HepG2 (cell line): Measurements from ENCODE around the gene HEPN1. TPM values are rescaled to one million over a fixed set of nuclear protein-coding genes. Genes with fewer than 3 reads are reported as not detected.

Experiments used
- CREM ChIP-seq, 2 experiments: sonication (generic) in 1 of 2; formaldehyde crosslinking in 1 of 2; IDR thresholded peaks; 2 replicates each; pipeline versions ENCODE4 v1.4.0 to v1.6.1; 2016 to 2020; ENCODE audit warnings: antibody characterized with exemption in 1 of 2, mild to moderate bottlenecking in 1 of 2, missing genetic modification reagents in 1 of 2
- GABPB1 ChIP-seq: IDR thresholded peaks from 2 replicates; pipeline ENCODE4 v1.6.1; 2016; ENCODE audit warnings: mild to moderate bottlenecking, missing genetic modification reagents, moderate library complexity, missing compliant biosample characterization
- GFI1 ChIP-seq: sonication (generic); formaldehyde crosslinking; IDR thresholded peaks from 2 replicates; pipeline ENCODE4 v1.5.0; 2020; ENCODE audit warnings: missing genetic modification reagents, mild to moderate bottlenecking, borderline replicate concordance
- HNRNPUL1 ChIP-seq: fragments of 200-400 bp; formaldehyde crosslinking; IDR thresholded peaks from 2 replicates; pipeline ENCODE4 v1.6.1; 2017; ENCODE audit warnings: low read depth, mild to moderate bottlenecking, low read length, moderate library complexity
- MEIS1 ChIP-seq: sonication (generic); formaldehyde crosslinking; IDR thresholded peaks from 2 replicates; pipeline ENCODE4 v1.9.0; 2021; ENCODE audit warnings: mild to moderate bottlenecking, missing genetic modification reagents, moderate library complexity, borderline replicate concordance
- MIER3 ChIP-seq: IDR thresholded peaks from 2 replicates; pipeline ENCODE4 v1.6.1; 2016; ENCODE audit warnings: missing compliant biosample characterization, borderline replicate concordance
- PHF21A ChIP-seq: sonication (generic); formaldehyde crosslinking; IDR thresholded peaks from 2 replicates; pipeline ENCODE4 v1.5.0; 2020; ENCODE audit warnings: mild to moderate bottlenecking, missing genetic modification reagents
- RCOR2 ChIP-seq: IDR thresholded peaks from 2 replicates; pipeline ENCODE4 v1.6.1; 2016; ENCODE audit warnings: missing biosample characterization, missing genetic modification reagents
- REL ChIP-seq: sonication (generic); formaldehyde crosslinking; conservative IDR thresholded peaks from 2 replicates; pipeline ENCODE4 v1.8.0; 2022; ENCODE audit warnings: mild to moderate bottlenecking, missing genetic modification reagents, moderate library complexity
- RFX1 ChIP-seq: fragments of 450-650 bp; IDR thresholded peaks from 2 replicates; pipeline ENCODE4 v1.6.1; 2017
- SOX6 ChIP-seq, 2 experiments: fragments of 450-650 bp in 1 of 2; sonication (generic) in 1 of 2; formaldehyde crosslinking in 1 of 2; IDR thresholded peaks; 2 replicates each; pipeline versions ENCODE4 v1.4.0 to v1.6.1; 2017 to 2020; ENCODE audit warnings: antibody characterized with exemption in 1 of 2, mild to moderate bottlenecking in 1 of 2, missing genetic modification reagents in 1 of 2
- ZNF124 ChIP-seq: sonication (generic); formaldehyde crosslinking; IDR thresholded peaks from 2 replicates; pipeline ENCODE4 v1.4.0; 2020; ENCODE audit warnings: missing genetic modification reagents
- ZNF180 ChIP-seq: sonication (generic); formaldehyde crosslinking; IDR thresholded peaks from 2 replicates; pipeline ENCODE4 v1.4.0; 2020; ENCODE audit warnings: low read depth, missing genetic modification reagents, borderline replicate concordance
- ZNF256 ChIP-seq: sonication (generic); formaldehyde crosslinking; conservative IDR thresholded peaks from 2 replicates; pipeline ENCODE4 v1.4.0; 2020; ENCODE audit warnings: missing genetic modification reagents
- polyA plus RNA-seq, 8 experiments: library from polyadenylated mRNA; depleted of rRNA in 3 of 8; stranded (reverse) in 7 of 8; unstranded in 1 of 8; fragments of >200 nt; fragmentation: Illumina TruSeq in 4 of 8; extraction: Trizol in 4 of 8; gene quantifications; 2 replicates each; pipeline versions ENCODE4 v1.2.1 to v1.2.3, GENCODE V29; 2011 to 2016; ENCODE audit warnings: low read depth in 4 of 8, missing spikeins in 1 of 8, mixed read lengths in 1 of 8; ENCODE audit not compliant: insufficient read depth in 1 of 8
- total RNA-seq, 5 experiments: library from RNA; depleted of rRNA; stranded (reverse); fragments of >200 nt; fragmentation: Illumina TruSeq; extraction: Trizol; gene quantifications; 2 replicates each; pipeline ENCODE4 v1.2.3, GENCODE V29; 2016; ENCODE audit warnings: low read depth in 1 of 5
- TF ChIP-seq, protein P1 (sequence below): sonication (generic); formaldehyde crosslinking; IDR thresholded peaks from 2 replicates; pipeline ENCODE4 v1.5.0; 2020; ENCODE audit warnings: mild to moderate bottlenecking, missing genetic modification reagents, borderline replicate concordance
- TF ChIP-seq, protein P2 (sequence below): sonication (generic); formaldehyde crosslinking; IDR thresholded peaks from 2 replicates; pipeline ENCODE4 v1.4.0; 2020; ENCODE audit warnings: low read depth, mild to moderate bottlenecking, missing genetic modification reagents
- TF ChIP-seq, protein P3 (sequence below): sonication (generic); formaldehyde crosslinking; IDR thresholded peaks from 2 replicates; pipeline ENCODE4 v1.5.0; 2020; ENCODE audit warnings: mild to moderate bottlenecking, missing genetic modification reagents

The HEPN1 gene
- total and polyA plus RNA-seq, 2 of the 13 experiments (the other 11 are each of a cell fraction or from before 2014, with no cell fraction given), result not detected

DNA sequence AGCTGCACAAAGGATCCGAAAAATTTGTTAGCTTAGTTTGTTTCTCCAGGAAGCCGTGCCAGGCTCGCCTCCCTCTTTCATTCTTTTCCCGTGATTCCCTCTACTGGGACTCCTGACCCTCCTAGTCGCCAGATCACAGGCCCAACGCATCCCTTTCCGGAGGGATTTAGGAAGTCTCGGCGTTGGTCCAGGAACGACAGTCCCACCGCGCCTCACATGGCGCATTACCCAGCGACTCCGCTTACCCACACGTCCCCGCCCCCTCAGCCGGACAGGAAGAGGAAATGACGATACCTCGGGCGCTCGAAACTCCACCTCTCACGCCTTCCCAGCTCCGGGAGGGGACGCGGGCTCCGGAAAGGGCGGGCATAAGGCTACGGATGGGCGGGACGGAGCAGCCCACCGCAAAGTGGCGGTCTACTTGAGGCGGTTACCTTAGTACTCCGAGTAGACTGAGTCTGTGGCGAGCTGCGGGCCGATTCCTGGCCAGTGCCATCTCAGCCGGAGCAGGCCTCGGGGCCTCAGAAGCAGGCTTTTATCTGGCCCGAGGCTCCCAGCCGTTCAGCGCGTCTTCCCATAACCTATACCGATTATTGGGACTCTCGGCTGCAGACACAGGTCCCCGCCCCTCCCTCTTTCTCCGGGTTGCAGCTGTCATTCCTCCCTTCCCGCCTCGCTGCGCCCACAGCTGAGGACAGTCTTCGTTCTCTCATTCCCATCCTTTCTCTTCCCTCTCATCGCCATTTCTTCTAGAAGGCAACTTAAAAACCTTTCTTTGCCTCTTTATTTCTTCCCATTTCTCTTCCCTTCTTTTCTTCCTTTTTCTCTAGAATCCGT lies 34.9 kb downstream of the HEPN1 start, which contains the start of gene CCDC15 (continued):
- TF ChIP-seq, protein P1, sequence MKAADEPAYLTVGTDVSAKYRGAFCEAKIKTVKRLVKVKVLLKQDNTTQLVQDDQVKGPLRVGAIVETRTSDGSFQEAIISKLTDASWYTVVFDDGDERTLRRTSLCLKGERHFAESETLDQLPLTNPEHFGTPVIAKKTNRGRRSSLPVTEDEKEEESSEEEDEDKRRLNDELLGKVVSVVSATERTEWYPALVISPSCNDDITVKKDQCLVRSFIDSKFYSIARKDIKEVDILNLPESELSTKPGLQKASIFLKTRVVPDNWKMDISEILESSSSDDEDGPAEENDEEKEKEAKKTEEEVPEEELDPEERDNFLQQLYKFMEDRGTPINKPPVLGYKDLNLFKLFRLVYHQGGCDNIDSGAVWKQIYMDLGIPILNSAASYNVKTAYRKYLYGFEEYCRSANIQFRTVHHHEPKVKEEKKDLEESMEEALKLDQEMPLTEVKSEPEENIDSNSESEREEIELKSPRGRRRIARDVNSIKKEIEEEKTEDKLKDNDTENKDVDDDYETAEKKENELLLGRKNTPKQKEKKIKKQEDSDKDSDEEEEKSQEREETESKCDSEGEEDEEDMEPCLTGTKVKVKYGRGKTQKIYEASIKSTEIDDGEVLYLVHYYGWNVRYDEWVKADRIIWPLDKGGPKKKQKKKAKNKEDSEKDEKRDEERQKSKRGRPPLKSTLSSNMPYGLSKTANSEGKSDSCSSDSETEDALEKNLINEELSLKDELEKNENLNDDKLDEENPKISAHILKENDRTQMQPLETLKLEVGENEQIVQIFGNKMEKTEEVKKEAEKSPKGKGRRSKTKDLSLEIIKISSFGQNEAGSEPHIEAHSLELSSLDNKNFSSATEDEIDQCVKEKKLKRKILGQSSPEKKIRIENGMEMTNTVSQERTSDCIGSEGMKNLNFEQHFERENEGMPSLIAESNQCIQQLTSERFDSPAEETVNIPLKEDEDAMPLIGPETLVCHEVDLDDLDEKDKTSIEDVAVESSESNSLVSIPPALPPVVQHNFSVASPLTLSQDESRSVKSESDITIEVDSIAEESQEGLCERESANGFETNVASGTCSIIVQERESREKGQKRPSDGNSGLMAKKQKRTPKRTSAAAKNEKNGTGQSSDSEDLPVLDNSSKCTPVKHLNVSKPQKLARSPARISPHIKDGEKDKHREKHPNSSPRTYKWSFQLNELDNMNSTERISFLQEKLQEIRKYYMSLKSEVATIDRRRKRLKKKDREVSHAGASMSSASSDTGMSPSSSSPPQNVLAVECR (CRISPR knock-in tag), result peak; percentile 99
- no peak for TF ChIP-seq SOX6 (IDR thresholded peaks at IDR 0.05)
- TF ChIP-seq SOX6 (CRISPR knock-in tag; IDR thresholded peaks at IDR 0.05), result peak; percentile 64
- TF ChIP-seq ZNF180 (CRISPR knock-in tag), result no peak
- TF ChIP-seq, protein P2, sequence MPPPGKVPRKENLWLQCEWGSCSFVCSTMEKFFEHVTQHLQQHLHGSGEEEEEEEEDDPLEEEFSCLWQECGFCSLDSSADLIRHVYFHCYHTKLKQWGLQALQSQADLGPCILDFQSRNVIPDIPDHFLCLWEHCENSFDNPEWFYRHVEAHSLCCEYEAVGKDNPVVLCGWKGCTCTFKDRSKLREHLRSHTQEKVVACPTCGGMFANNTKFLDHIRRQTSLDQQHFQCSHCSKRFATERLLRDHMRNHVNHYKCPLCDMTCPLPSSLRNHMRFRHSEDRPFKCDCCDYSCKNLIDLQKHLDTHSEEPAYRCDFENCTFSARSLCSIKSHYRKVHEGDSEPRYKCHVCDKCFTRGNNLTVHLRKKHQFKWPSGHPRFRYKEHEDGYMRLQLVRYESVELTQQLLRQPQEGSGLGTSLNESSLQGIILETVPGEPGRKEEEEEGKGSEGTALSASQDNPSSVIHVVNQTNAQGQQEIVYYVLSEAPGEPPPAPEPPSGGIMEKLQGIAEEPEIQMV (CRISPR knock-in tag), result peak; percentile 57; the same call in 1 of the 2 replicates
- no peak for TF ChIP-seq HNRNPUL1
- TF ChIP-seq RCOR2 (CRISPR knock-in tag), result 0 out of 2 replicates have a peak, but pooled peaks have one; percentile 56
- TF ChIP-seq, protein P3, sequence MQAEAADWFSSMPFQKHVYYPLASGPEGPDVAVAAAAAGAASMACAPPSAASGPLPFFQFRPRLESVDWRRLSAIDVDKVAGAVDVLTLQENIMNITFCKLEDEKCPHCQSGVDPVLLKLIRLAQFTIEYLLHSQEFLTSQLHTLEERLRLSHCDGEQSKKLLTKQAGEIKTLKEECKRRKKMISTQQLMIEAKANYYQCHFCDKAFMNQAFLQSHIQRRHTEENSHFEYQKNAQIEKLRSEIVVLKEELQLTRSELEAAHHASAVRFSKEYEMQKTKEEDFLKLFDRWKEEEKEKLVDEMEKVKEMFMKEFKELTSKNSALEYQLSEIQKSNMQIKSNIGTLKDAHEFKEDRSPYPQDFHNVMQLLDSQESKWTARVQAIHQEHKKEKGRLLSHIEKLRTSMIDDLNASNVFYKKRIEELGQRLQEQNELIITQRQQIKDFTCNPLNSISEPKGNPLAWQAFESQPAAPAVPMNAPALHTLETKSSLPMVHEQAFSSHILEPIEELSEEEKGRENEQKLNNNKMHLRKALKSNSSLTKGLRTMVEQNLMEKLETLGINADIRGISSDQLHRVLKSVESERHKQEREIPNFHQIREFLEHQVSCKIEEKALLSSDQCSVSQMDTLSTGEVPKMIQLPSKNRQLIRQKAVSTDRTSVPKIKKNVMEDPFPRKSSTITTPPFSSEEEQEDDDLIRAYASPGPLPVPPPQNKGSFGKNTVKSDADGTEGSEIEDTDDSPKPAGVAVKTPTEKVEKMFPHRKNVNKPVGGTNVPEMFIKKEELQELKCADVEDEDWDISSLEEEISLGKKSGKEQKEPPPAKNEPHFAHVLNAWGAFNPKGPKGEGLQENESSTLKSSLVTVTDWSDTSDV (CRISPR knock-in tag), result peak; percentile 77; the same call in 1 of the 2 replicates
- TF ChIP-seq ZNF256, result no peak
- TF ChIP-seq ZNF124 (CRISPR knock-in tag), result peak; percentile 9; the same call in 1 of the 2 replicates
- TF ChIP-seq PHF21A (CRISPR knock-in tag), result 0 out of 2 replicates have a peak, but pooled peaks have one; percentile 54
- 0 out of 2 replicates have a peak, but pooled peaks have one; percentile 30 for TF ChIP-seq REL (CRISPR knock-in tag)
- TF ChIP-seq MEIS1 (CRISPR knock-in tag), result peak; percentile 68
- peak; percentile 99 for TF ChIP-seq GABPB1
- no peak; the same call in 1 of the 2 replicates for TF ChIP-seq MIER3 (CRISPR knock-in tag)
- peak; percentile 90 for TF ChIP-seq CREM (IDR thresholded peaks at IDR 0.05)
- no peak for TF ChIP-seq CREM (CRISPR knock-in tag; IDR thresholded peaks at IDR 0.05)
- TF ChIP-seq RFX1, result no peak
- TF ChIP-seq GFI1 (CRISPR knock-in tag), result no peak
